Peyer's patch (tissue), 4 donors: Measurements from ENCODE around the gene DIPK1B. TPM values are rescaled to one million over a fixed set of nuclear protein-coding genes. Genes with fewer than 3 reads are reported as not detected.

Experiments
- DNase-seq, 3 donors: peaks; one replicate each; pipeline ENCODE4 v3.0.0-alpha.2; 2017 to 2019
- H3K27ac ChIP-seq, 4 donors: fragments of 200-600 bp; sonication (generic); one replicate each; pipeline ENCODE4 v1.5.1; 2016 to 2019
- H3K27me3 ChIP-seq, 2 donors: fragments of 200-600 bp; sonication (generic); one replicate each; pipeline ENCODE4 v1.5.1; 2019
- H3K36me3 ChIP-seq, 3 donors: fragments of 200-600 bp; sonication (generic); one replicate each; pipeline ENCODE4 v1.5.1; 2016 to 2019
- H3K4me1 ChIP-seq, 4 donors: fragments of 200-600 bp; sonication (generic); one replicate each; pipeline ENCODE4 v1.5.1; 2016 to 2019
- H3K4me3 ChIP-seq, 4 donors: fragments of 200-600 bp; sonication (generic); 1 replicate in 3 of 4; 2 replicates in 1 of 4; pipeline ENCODE4 v1.5.1; 2016 to 2019; ENCODE audit warnings: mild to moderate bottlenecking in 1 of 4
- H3K9me3 ChIP-seq, 4 donors: fragments of 200-600 bp; sonication (generic); one replicate each; pipeline ENCODE4 v1.5.1; 2016 to 2019; ENCODE audit warnings: mild to moderate bottlenecking in 1 of 4
- CTCF ChIP-seq, 6 experiments: fragments of 450-650 bp in 4 of 6; fragments of 200-600 bp in 2 of 6; sonication (generic) in 1 of 6; IDR thresholded peaks; one replicate each; pipeline ENCODE4 v1.5.1; 2017 to 2019; ENCODE audit warnings: antibody characterized with exemption in 6 of 6, mild to moderate bottlenecking in 3 of 6, moderate library complexity in 1 of 6
- POLR2A ChIP-seq, 2 donors: fragments of 450-650 bp; IDR thresholded peaks; one replicate each; pipeline ENCODE4 v1.5.1; 2017; ENCODE audit warnings: antibody characterized with exemption in 2 of 2, mild to moderate bottlenecking in 2 of 2, moderate library complexity in 2 of 2
- total RNA-seq, 4 donors: library from RNA; depleted of rRNA; stranded (reverse); fragments of >200 nt; gene quantifications; one replicate each; pipeline ENCODE4 v1.1.0, GENCODE V29; 2016

The DIPK1B gene
- total RNA-seq, 4 donors from 2014 or later = 0.70 to 5.8 (median 2.6) TPM

GRCh38 chr9:136726118-136726517 lies 13.7 kb downstream of the DIPK1B start:
- peak overlapping the region in 1 of 4 donors; percentile 25 for H3K27ac ChIP-seq
- peaks cover 0 to 52% (median 0%) of the 10 kb centered on the region in 3 donors for H3K36me3 ChIP-seq
- no peak for DNase-seq

GRCh38 chr9:136726631-136727191 lies 14.3 kb downstream of the DIPK1B start:
- peak; percentile 53 to 80 (median 61) for DNase-seq
- H3K4me1 ChIP-seq = peaks cover 0 to 32% (median 16%) of the 10 kb centered on the region in 4 donors

More at GRCh38 chr9:136726118-136726517, 13.7 kb downstream of the DIPK1B start:
- Histone ChIP-seq H3K27me3 (no peaks in the 10 kb centered on the region), H3K9me3 (no peaks in the 10 kb centered on the region), H3K4me1 (peaks cover 0 to 32% (median 16%) of the 10 kb centered on the region in 4 donors), H3K4me3 (peak overlapping the region in 3 of 4 donors; percentile 83 to 89 (median 86))
- TF ChIP-seq CTCF (IDR thresholded peaks at IDR 0.05) (no peak), POLR2A (IDR thresholded peaks at IDR 0.05) (no peak)

GRCh38 chr9:136728080-136728547 lies 15.7 kb downstream of the DIPK1B start:
- peak overlapping the region; percentile 76 to 90 (median 78) for H3K27ac ChIP-seq
- H3K9me3 ChIP-seq = no peaks in the 10 kb centered on the region
- peak overlapping the region; percentile 81 to 89 (median 84) for H3K4me3 ChIP-seq
- peaks cover 0 to 32% (median 16%) of the 10 kb centered on the region in 4 donors for H3K4me1 ChIP-seq
- H3K27me3 ChIP-seq = no peaks in the 10 kb centered on the region
- TF ChIP-seq POLR2A (IDR thresholded peaks at IDR 0.05) (peak; percentile 98 to 99), CTCF (IDR thresholded peaks at IDR 0.05) (peak; percentile 96 to 99 (median 98))
- peaks cover 0 to 32% (median 0%) of the 10 kb centered on the region in 3 donors for H3K36me3 ChIP-seq
- peak; percentile 87 to 95 (median 94) for DNase-seq

More at GRCh38 chr9:136726631-136727191, 14.3 kb downstream of the DIPK1B start:
- Histone ChIP-seq H3K4me3 (peak overlapping the region; percentile 81 to 89 (median 84)), H3K27me3 (no peaks in the 10 kb centered on the region), H3K9me3 (no peaks in the 10 kb centered on the region), H3K27ac (peak overlapping the region in 1 of 4 donors; percentile 25), H3K36me3 (peaks cover 0 to 46% (median 0%) of the 10 kb centered on the region in 3 donors)
- TF ChIP-seq CTCF (IDR thresholded peaks at IDR 0.05) (peak; percentile 17 to 73 (median 58)), POLR2A (IDR thresholded peaks at IDR 0.05) (peak in 1 of 2 donors; percentile 23)

GRCh38 chr9:136728548-136729123 lies 16.3 kb downstream of the DIPK1B start:
- H3K4me1 ChIP-seq = peaks cover 0 to 32% (median 16%) of the 10 kb centered on the region in 4 donors
- no peak for DNase-seq
- TF ChIP-seq CTCF (IDR thresholded peaks at IDR 0.05) (no peak), POLR2A (IDR thresholded peaks at IDR 0.05) (no peak)

GRCh38 chr9:136729144-136729543 lies 16.8 kb downstream of the DIPK1B start:
- H3K36me3 ChIP-seq = peaks cover 0 to 22% (median 0%) of the 10 kb centered on the region in 3 donors
- peaks cover 0 to 32% (median 16%) of the 10 kb centered on the region in 4 donors for H3K4me1 ChIP-seq
- H3K27me3 ChIP-seq = no peaks in the 10 kb centered on the region
- DNase-seq = no peak
- peak overlapping the region in 3 of 4 donors; percentile 83 to 89 (median 86) for H3K4me3 ChIP-seq
- H3K27ac ChIP-seq = no peak overlapping the region
- TF ChIP-seq POLR2A (IDR thresholded peaks at IDR 0.05) (no peak), CTCF (IDR thresholded peaks at IDR 0.05) (no peak)
- no peaks in the 10 kb centered on the region for H3K9me3 ChIP-seq

More at GRCh38 chr9:136728548-136729123, 16.3 kb downstream of the DIPK1B start:
- Histone ChIP-seq H3K27me3 (no peaks in the 10 kb centered on the region), H3K4me3 (peak overlapping the region; percentile 81 to 89 (median 84)), H3K9me3 (no peaks in the 10 kb centered on the region), H3K27ac (peak overlapping the region; percentile 1 to 90 (median 78)), H3K36me3 (peaks cover 0 to 27% (median 0%) of the 10 kb centered on the region in 3 donors)
